HepG2 (cell line): Measurements from ENCODE around the gene MORN3. TPM values are rescaled to one million over a fixed set of nuclear protein-coding genes. Genes with fewer than 3 reads are reported as not detected.
A peak's percentile ranks its signal among the peaks of the same experiment; 100 is the strongest.

Experiments
- ATAC-seq: fragments of 200-7000 bp; cut with Tn5 transposase; 3 replicates; pipeline ENCODE4 v1.9.1; 2020; ENCODE audit warnings: mild to moderate bottlenecking, moderate library complexity
- BruUV-seq: library from RNA; stranded (reverse); fragments of 400-500 nt; replicated peaks from 2 replicates; lab custom pipeline; 2021; lab: Mats Ljungman, UMichigan
- CTCF ChIA-PET: fragments of 300-600 bp; formaldehyde crosslinking; extraction: SDS; loops from one replicate; lab custom pipeline; 2021; ENCODE audit warnings: low total read pairs, inconsistent platforms, low intra/inter-chr PET ratio; lab: Yijun Ruan, JAX
- POLR2A ChIA-PET: fragments of 350-600 bp; sonication (Branson Sonifier 250); formaldehyde crosslinking; loops from one replicate; lab custom pipeline; 2020; ENCODE audit warnings: antibody characterized with exemption, inconsistent platforms; lab: Yijun Ruan, JAX
- DNase-seq: peaks from one replicate; pipeline ENCODE4 v3.0.0-alpha.2; 2015; ENCODE audit warnings: low spot score
- FAIRE-seq: peaks from 3 replicates; lab custom pipeline; 2011; peaks lifted over from hg19 to GRCh38; lab: Jason Lieb, UNC
- H2AFZ ChIP-seq: one replicate; pipeline ENCODE4 v1.6.1; 2011; ENCODE audit warnings: low read length, inconsistent platforms
- H3K27ac ChIP-seq: fragments of 300-600 bp; 3 replicates; pipeline ENCODE4 v1.8.0; 2011; ENCODE audit warnings: mixed run types, mild to moderate bottlenecking, mixed read lengths, low read length, inconsistent platforms; ENCODE audit not compliant: insufficient read depth; ENCODE audit errors: extremely low read length
- H3K27me3 ChIP-seq, 2 experiments: fragments of 200-600 bp in 1 of 2; 2 replicates in 1 of 2; 3 replicates in 1 of 2; pipeline versions ENCODE4 v1.6.0 to v1.8.0; 2011; ENCODE audit warnings: low read length in 2 of 2, mild to moderate bottlenecking in 2 of 2, moderate library complexity in 2 of 2, inconsistent platforms in 1 of 2; ENCODE audit not compliant: insufficient read depth in 2 of 2, control insufficient read depth in 1 of 2
- H3K36me3 ChIP-seq, 2 experiments: fragments of 200-600 bp in 1 of 2; replicated peaks in 1 of 2; 2 replicates in 1 of 2; 3 replicates in 1 of 2; pipeline versions ENCODE4 v1.5.1 to v1.8.0; 2011; ENCODE audit warnings: low read length in 2 of 2, inconsistent platforms in 1 of 2; ENCODE audit not compliant: insufficient read depth in 2 of 2, control insufficient read depth in 1 of 2
- H3K4me1 ChIP-seq: 2 replicates; pipeline ENCODE4 v1.5.1; 2012; ENCODE audit warnings: low read length, inconsistent platforms; ENCODE audit not compliant: insufficient read depth
- H3K4me2 ChIP-seq: 2 replicates; pipeline ENCODE4 v1.6.0; 2011; ENCODE audit warnings: low read depth, low read length, inconsistent platforms
- H3K4me3 ChIP-seq, 3 experiments: fragments of 200-600 bp in 1 of 3; sonication (generic), shearing (Covaris generic) in 1 of 3; replicated peaks in 1 of 3; 2 replicates each; pipeline ENCODE4 v1.5.1; 2011 to 2016; ENCODE audit warnings: low read length in 3 of 3, inconsistent platforms in 2 of 3, low read depth in 2 of 3, mild to moderate bottlenecking in 2 of 3, control low read depth in 1 of 3, mixed read lengths in 1 of 3; ENCODE audit not compliant: insufficient read depth in 1 of 3
- H3K79me2 ChIP-seq: one replicate; pipeline ENCODE4 v1.6.1; 2011; ENCODE audit warnings: low read length, inconsistent platforms; ENCODE audit not compliant: insufficient read depth
- H3K9ac ChIP-seq: 2 replicates; pipeline ENCODE4 v1.6.0; 2011; ENCODE audit warnings: mild to moderate bottlenecking, low read depth, low read length, inconsistent platforms; ENCODE audit not compliant: insufficient read depth
- H3K9me3 ChIP-seq: 2 replicates; pipeline ENCODE4 v1.5.1; 2012; ENCODE audit warnings: mild to moderate bottlenecking, low read length
- H4K20me1 ChIP-seq: 2 replicates; pipeline ENCODE4 v1.6.0; 2011; ENCODE audit warnings: inconsistent platforms, mild to moderate bottlenecking, low read length, moderate library complexity; ENCODE audit not compliant: insufficient read depth
- CEBPG ChIP-seq: IDR thresholded peaks from 2 replicates; pipeline ENCODE4 v1.6.1; 2016
- FOXC1 ChIP-seq: sonication (generic); formaldehyde crosslinking; IDR thresholded peaks from 2 replicates; pipeline ENCODE4 v1.8.0; 2022; ENCODE audit warnings: mild to moderate bottlenecking, missing genetic modification reagents, borderline replicate concordance
- GTF2F1 ChIP-seq: fragments of 150-350 bp; IDR thresholded peaks from 2 replicates; pipeline ENCODE4 v1.6.1; 2014; ENCODE audit warnings: low read length
- NRL ChIP-seq: sonication (generic); formaldehyde crosslinking; IDR thresholded peaks from 2 replicates; pipeline ENCODE4 v1.5.0; 2020; ENCODE audit warnings: missing genetic modification reagents, mild to moderate bottlenecking, moderate library complexity, borderline replicate concordance
- PHF5A ChIP-seq: IDR thresholded peaks from one replicate; pipeline ENCODE4 v1.6.1; 2018; ENCODE audit warnings: low read depth, missing genetic modification reagents; ENCODE audit not compliant: unreplicated experiment
- SALL2 ChIP-seq: sonication (generic); formaldehyde crosslinking; IDR thresholded peaks from 2 replicates; pipeline ENCODE4 v1.8.1; 2023; ENCODE audit warnings: mild to moderate bottlenecking, missing genetic modification reagents, inconsistent platforms
- SP140L ChIP-seq: sonication (generic); formaldehyde crosslinking; IDR thresholded peaks from 2 replicates; pipeline ENCODE4 v1.4.0; 2020; ENCODE audit warnings: missing genetic modification reagents, borderline replicate concordance
- TCF12 ChIP-seq, 2 experiments: fragments of 450-650 bp in 1 of 2; sonication (generic) in 1 of 2; formaldehyde crosslinking in 1 of 2; IDR thresholded peaks; 2 replicates each; pipeline versions ENCODE4 v1.6.1 to v1.8.0; 2017 to 2022; ENCODE audit warnings: antibody characterized with exemption in 1 of 2, mild to moderate bottlenecking in 1 of 2, missing genetic modification reagents in 1 of 2, moderate library complexity in 1 of 2
- ZBTB3 ChIP-seq: sonication (generic); formaldehyde crosslinking; IDR thresholded peaks from 2 replicates; pipeline ENCODE4 v1.4.0; 2020; ENCODE audit warnings: low read depth, mild to moderate bottlenecking, moderate library complexity, missing genetic modification reagents, borderline replicate concordance
- ZBTB7A ChIP-seq: sonication (generic); formaldehyde crosslinking; IDR thresholded peaks from 2 replicates; pipeline ENCODE4 v1.8.0; 2022; ENCODE audit warnings: mild to moderate bottlenecking, missing genetic modification reagents
- ZNF564 ChIP-seq: sonication (generic); formaldehyde crosslinking; IDR thresholded peaks from 2 replicates; pipeline ENCODE4 v1.8.1; 2023; ENCODE audit warnings: mild to moderate bottlenecking, missing genetic modification reagents
- WGBS: methylation state at CpG from one replicate; pipeline ENCODE4 v1.1.6; 2017; ENCODE audit warnings: low lambda C conversion rate; 5-methylcytosine and 5-hydroxymethylcytosine counted together
- in situ Hi-C: cut with HindIII; loops from 2 replicates; pipeline ENCODE4 v1.10.0; 2017; ENCODE audit warnings: low pct_unique_long_range_greater_than_20kb; ENCODE audit not compliant: extremely low pct_ligation_motif_present
- intact Hi-C: fragments of 100-400 bp; cut with micrococcal nuclease; formaldehyde crosslinking; loops from one replicate; pipeline ENCODE4 v1.10.0; 2022; ENCODE audit not compliant: unreplicated experiment
- polyA plus RNA-seq, 8 experiments: library from polyadenylated mRNA; depleted of rRNA in 3 of 8; stranded (reverse) in 7 of 8; unstranded in 1 of 8; fragments of >200 nt; fragmentation: Illumina TruSeq in 4 of 8; extraction: Trizol in 4 of 8; gene quantifications; 2 replicates each; pipeline versions ENCODE4 v1.2.1 to v1.2.3, GENCODE V29; 2011 to 2016; ENCODE audit warnings: low read depth in 4 of 8, missing spikeins in 1 of 8, mixed read lengths in 1 of 8; ENCODE audit not compliant: insufficient read depth in 1 of 8
- total RNA-seq, 5 experiments: library from RNA; depleted of rRNA; stranded (reverse); fragments of >200 nt; fragmentation: Illumina TruSeq; extraction: Trizol; gene quantifications; 2 replicates each; pipeline ENCODE4 v1.2.3, GENCODE V29; 2016; ENCODE audit warnings: low read depth in 1 of 5
- TF ChIP-seq, protein P1 (sequence below): sonication (generic); formaldehyde crosslinking; IDR thresholded peaks from 2 replicates; pipeline ENCODE4 v1.4.0; 2020; ENCODE audit warnings: mild to moderate bottlenecking, low read depth, missing genetic modification reagents
- TF ChIP-seq, protein P2 (sequence below): IDR thresholded peaks from 2 replicates; pipeline ENCODE4 v1.6.1; 2016; ENCODE audit warnings: low read depth, missing genetic modification reagents, missing compliant biosample characterization
- TF ChIP-seq, protein P3 (sequence below): IDR thresholded peaks from 2 replicates; pipeline ENCODE4 v1.6.1; 2016; ENCODE audit warnings: low read depth, borderline replicate concordance
- TF ChIP-seq, protein P4 (sequence below): sonication (generic); formaldehyde crosslinking; IDR thresholded peaks from 2 replicates; pipeline ENCODE4 v1.4.0; 2020; ENCODE audit warnings: mild to moderate bottlenecking, missing genetic modification reagents

MORN3 gene
- total and polyA plus RNA-seq, 2 of the 13 experiments (the other 11 are each of a cell fraction or from before 2014, with no cell fraction given) = 1.1 to 2.0 TPM

DNA sequence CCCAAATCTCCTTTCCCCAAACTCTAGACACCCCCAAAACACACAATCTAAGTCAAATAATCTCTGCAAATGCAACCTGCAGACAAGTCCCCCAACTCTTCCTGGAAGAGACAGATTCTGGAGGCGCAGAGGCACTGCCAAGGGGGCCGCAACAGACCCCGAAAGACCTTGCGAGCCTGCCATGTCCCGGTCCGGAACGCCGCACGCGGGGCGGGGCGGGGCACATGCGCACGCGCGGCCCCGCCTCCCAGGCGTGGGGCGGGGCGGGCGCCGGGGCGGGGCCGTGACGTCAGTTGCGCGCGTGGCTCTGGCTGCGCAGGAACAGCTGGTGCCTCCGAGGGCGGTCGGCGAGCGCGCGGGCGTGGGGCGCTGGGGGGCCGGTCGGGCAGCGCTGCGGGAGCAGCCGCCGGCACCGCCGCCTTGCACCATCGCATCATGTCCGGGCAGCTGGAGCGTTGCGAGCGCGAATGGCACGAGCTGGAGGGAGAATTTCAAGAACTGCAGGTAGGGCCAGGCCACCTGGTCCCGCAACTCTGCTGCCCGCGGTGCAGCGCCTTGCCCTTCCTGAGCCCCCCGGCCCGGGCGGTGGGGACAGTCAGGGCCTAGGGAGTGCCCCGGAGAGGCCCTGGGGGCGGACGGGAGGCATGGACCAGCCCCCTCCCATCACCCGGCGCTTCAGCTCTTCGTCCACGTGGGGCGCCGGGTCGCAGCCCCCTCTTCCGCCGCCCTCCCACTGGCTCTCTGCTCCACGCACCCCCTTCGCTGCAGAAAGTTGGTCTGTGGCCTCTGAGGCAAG is 43.2 kb upstream of the MORN3 start, which contains the start of gene TMEM120B:
Gene TMEM120B, plus strand, starts transcription at position 292 of the 796 bp plus-strand sequence. Its CDS starts 144 bp downstream, at position 436.
- in situ Hi-C loops = no loop called here
- no peak for TF ChIP-seq TCF12 (IDR thresholded peaks at IDR 0.05)
- TF ChIP-seq TCF12 (CRISPR knock-in tag; IDR thresholded peaks at IDR 0.05) = no peak
- no peak for TF ChIP-seq SP140L (CRISPR knock-in tag)
- TF ChIP-seq, protein P1, sequence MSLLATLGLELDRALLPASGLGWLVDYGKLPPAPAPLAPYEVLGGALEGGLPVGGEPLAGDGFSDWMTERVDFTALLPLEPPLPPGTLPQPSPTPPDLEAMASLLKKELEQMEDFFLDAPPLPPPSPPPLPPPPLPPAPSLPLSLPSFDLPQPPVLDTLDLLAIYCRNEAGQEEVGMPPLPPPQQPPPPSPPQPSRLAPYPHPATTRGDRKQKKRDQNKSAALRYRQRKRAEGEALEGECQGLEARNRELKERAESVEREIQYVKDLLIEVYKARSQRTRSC (CRISPR knock-in tag) = 0 out of 2 replicates have a peak, but pooled peaks have one; percentile 31
- TF ChIP-seq, protein P2, sequence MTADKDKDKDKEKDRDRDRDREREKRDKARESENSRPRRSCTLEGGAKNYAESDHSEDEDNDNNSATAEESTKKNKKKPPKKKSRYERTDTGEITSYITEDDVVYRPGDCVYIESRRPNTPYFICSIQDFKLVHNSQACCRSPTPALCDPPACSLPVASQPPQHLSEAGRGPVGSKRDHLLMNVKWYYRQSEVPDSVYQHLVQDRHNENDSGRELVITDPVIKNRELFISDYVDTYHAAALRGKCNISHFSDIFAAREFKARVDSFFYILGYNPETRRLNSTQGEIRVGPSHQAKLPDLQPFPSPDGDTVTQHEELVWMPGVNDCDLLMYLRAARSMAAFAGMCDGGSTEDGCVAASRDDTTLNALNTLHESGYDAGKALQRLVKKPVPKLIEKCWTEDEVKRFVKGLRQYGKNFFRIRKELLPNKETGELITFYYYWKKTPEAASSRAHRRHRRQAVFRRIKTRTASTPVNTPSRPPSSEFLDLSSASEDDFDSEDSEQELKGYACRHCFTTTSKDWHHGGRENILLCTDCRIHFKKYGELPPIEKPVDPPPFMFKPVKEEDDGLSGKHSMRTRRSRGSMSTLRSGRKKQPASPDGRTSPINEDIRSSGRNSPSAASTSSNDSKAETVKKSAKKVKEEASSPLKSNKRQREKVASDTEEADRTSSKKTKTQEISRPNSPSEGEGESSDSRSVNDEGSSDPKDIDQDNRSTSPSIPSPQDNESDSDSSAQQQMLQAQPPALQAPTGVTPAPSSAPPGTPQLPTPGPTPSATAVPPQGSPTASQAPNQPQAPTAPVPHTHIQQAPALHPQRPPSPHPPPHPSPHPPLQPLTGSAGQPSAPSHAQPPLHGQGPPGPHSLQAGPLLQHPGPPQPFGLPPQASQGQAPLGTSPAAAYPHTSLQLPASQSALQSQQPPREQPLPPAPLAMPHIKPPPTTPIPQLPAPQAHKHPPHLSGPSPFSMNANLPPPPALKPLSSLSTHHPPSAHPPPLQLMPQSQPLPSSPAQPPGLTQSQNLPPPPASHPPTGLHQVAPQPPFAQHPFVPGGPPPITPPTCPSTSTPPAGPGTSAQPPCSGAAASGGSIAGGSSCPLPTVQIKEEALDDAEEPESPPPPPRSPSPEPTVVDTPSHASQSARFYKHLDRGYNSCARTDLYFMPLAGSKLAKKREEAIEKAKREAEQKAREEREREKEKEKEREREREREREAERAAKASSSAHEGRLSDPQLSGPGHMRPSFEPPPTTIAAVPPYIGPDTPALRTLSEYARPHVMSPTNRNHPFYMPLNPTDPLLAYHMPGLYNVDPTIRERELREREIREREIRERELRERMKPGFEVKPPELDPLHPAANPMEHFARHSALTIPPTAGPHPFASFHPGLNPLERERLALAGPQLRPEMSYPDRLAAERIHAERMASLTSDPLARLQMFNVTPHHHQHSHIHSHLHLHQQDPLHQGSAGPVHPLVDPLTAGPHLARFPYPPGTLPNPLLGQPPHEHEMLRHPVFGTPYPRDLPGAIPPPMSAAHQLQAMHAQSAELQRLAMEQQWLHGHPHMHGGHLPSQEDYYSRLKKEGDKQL = no peak
- no peak for TF ChIP-seq ZBTB3 (CRISPR knock-in tag)
- TF ChIP-seq SALL2 (CRISPR knock-in tag) = no peak
- 0 out of 2 replicates have a peak, but pooled peaks have one; percentile 10 for TF ChIP-seq NRL (CRISPR knock-in tag)
- TF ChIP-seq PHF5A (CRISPR knock-in tag) = peak; percentile 23
- TF ChIP-seq FOXC1 = peak; percentile 41; the same call in 1 of the 2 replicates
- TF ChIP-seq, protein P3, sequence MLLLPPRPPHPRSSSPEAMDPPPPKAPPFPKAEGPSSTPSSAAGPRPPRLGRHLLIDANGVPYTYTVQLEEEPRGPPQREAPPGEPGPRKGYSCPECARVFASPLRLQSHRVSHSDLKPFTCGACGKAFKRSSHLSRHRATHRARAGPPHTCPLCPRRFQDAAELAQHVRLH (CRISPR knock-in tag) = no peak
- 0 out of 2 replicates have a peak, but pooled peaks have one; percentile 35 for TF ChIP-seq ZBTB7A (CRISPR knock-in tag)
- TF ChIP-seq GTF2F1 = no peak
- peak; percentile 41; the same call in 1 of the 2 replicates for TF ChIP-seq ZNF564 (CRISPR knock-in tag)
- TF ChIP-seq, protein P4, sequence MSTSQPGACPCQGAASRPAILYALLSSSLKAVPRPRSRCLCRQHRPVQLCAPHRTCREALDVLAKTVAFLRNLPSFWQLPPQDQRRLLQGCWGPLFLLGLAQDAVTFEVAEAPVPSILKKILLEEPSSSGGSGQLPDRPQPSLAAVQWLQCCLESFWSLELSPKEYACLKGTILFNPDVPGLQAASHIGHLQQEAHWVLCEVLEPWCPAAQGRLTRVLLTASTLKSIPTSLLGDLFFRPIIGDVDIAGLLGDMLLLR (CRISPR knock-in tag) = no peak; the same call in 1 of the 2 replicates
- no peak for TF ChIP-seq CEBPG (CRISPR knock-in tag)

More for the DNA sequence above, 43.2 kb upstream of the MORN3 start, which contains the start of gene TMEM120B:
- ATAC-seq (peak; percentile 73), DNase-seq (peak; percentile 37), FAIRE-seq (no peak)
- intact Hi-C loops = loop anchor here (5.0 kb wide), 1 partner anchor 60 kb away; no protein-coding TSS in a partner anchor
- peak within 1 kb of the TSS; percentile 77 for H3K27ac ChIP-seq
- no peaks in the 10 kb centered on the region; a peak in 1 of 5 replicates for H3K36me3 ChIP-seq
- CTCF ChIA-PET = no interaction called here
- H3K9ac ChIP-seq = peak within 1 kb of the TSS; percentile 82
- H3K4me3 ChIP-seq = peak within 1 kb of the TSS; percentile 60 to 97 (median 91)
- H2AFZ ChIP-seq = peak within 1 kb of the TSS; percentile 31
- H3K79me2 ChIP-seq = peaks cover 20% of the 10 kb centered on the region
- peak within 1 kb of the TSS; percentile 100 for H3K4me2 ChIP-seq
- peaks cover 80% of the 10 kb centered on the region for H3K4me1 ChIP-seq
- WGBS = 3% methylated on average over 16 of the region's 74 CpGs
- POLR2A ChIA-PET = interaction anchor here (0.7 to 2.2 kb wide), 14 partner anchors 26 to 594 kb away, joined by 3 to 15 read pairs (median 3); partner anchors contain the start of genes HPD, PSMD9 and RNF34
- BruUV-seq = no TSS peak
- no peaks in the 10 kb centered on the region for H3K9me3 ChIP-seq
- no peaks in the 10 kb centered on the region for H4K20me1 ChIP-seq
- no peaks in the 10 kb centered on the region; a peak in 1 of 5 replicates for H3K27me3 ChIP-seq
